ENCODE data around the gene LCE3A. TPM values are rescaled to one million over a fixed set of nuclear protein-coding genes. Genes with fewer than 3 reads are reported as not detected.

Gene LCE3A
- total and polyA plus RNA-seq, 2 experiments from 2014 or later: not detected

GRCh38 chr1:152577168-152577567, 45.7 kb downstream of the LCE3A start:
- H3K36me3 ChIP-seq (ENCODE audit: insufficient read depth): no peaks in the 10 kb centered on the region
- H3K27me3 Mint-ChIP-seq (ENCODE audit: insufficient read depth, low read depth, poor library complexity): peaks cover 2% of the 10 kb centered on the region
- H2AFZ ChIP-seq: peak overlapping the region; percentile 73; the same call in 1 of the 2 replicates
- H3F3A ChIP-seq (replicated peaks; ENCODE audit: low read depth): no peaks in the 10 kb centered on the region
- DNase-seq (ENCODE audit: low spot score) (no peak), ATAC-seq (no peak)
- H3K4me2 ChIP-seq: no peak overlapping the region
- peaks cover 17% of the 10 kb centered on the region for H3K4me1 Mint-ChIP-seq
- no peak for TF ChIP-seq ETS1 (IDR thresholded peaks at IDR 0.05)
- no peak for TF ChIP-seq POLR2AphosphoS5 (IDR thresholded peaks at IDR 0.05; ENCODE audit: low read depth)
- TF ChIP-seq JUNB (IDR thresholded peaks at IDR 0.05; ENCODE audit: unreplicated experiment): no peak
- TF ChIP-seq STAT1 (IDR thresholded peaks at IDR 0.05; ENCODE audit: unreplicated experiment): no peak
- no peak for TF ChIP-seq CREB1 (CRISPR knock-in tag; IDR thresholded peaks at IDR 0.05; ENCODE audit: low read depth)
- TF ChIP-seq ZNF331 (CRISPR knock-in tag; IDR thresholded peaks at IDR 0.05; ENCODE audit: low read depth): no peak
- no peak for TF ChIP-seq ZNF114 (CRISPR knock-in tag; IDR thresholded peaks at IDR 0.05)
- no peak for TF ChIP-seq CTCF (conservative IDR thresholded peaks at IDR 0.05; ENCODE audit: low read depth in 2 of 2)
- no peak for TF ChIP-seq NANOG (IDR thresholded peaks at IDR 0.05; ENCODE audit: borderline replicate concordance)
- TF ChIP-seq ZNF462 (CRISPR knock-in tag; IDR thresholded peaks at IDR 0.05): no peak
- no peak for TF ChIP-seq EZH2phosphoT487 (IDR thresholded peaks at IDR 0.05; ENCODE audit: unreplicated experiment)
- H3K9me2 ChIP-seq (ENCODE audit: insufficient read depth): peaks cover 24% of the 10 kb centered on the region
- no peaks in the 10 kb centered on the region for H3K79me2 ChIP-seq (replicated peaks; ENCODE audit: insufficient read depth)
- H3K4me3 Mint-ChIP-seq: no peak overlapping the region
- H3K36me3 Mint-ChIP-seq (ENCODE audit: low read depth): no peaks in the 10 kb centered on the region
- no peak overlapping the region for H3K27ac ChIP-seq (ENCODE audit: low read depth)
- no peaks in the 10 kb centered on the region for H3K27me3 ChIP-seq (ENCODE audit: insufficient read depth)
- no peaks in the 10 kb centered on the region for H4K20me1 ChIP-seq (replicated peaks; ENCODE audit: insufficient read depth)
- peaks cover 3% of the 10 kb centered on the region; the same call in 1 of the 3 replicates for H3K9me3 Mint-ChIP-seq
- no peak overlapping the region for H3K27ac Mint-ChIP-seq
- peaks cover 26% of the 10 kb centered on the region for H3K4me1 ChIP-seq (ENCODE audit: insufficient read depth)
- no peak overlapping the region for H3K4me3 ChIP-seq
